GM19455 (cell line): ENCODE measurements around the gene CEP20.
"Not testable (repeated sequence)": the region's sequence is repeated elsewhere in the genome, so short reads cannot be mapped to it uniquely, and the experiment has no call there.

Experiments
- ATAC-seq: cut with Tn5 transposase; IDR thresholded peaks from one replicate; pipeline ENCODE4 v1.9.1; 2021; ENCODE audit not compliant: unreplicated experiment

CEP20 gene

GRCh38 chr16:15888072-15888976 is at the start of gene CEP20:
CEP20 (minus strand) TSS chr16:15888603; CDS start chr16:15888585, 18 bp downstream.
- ATAC-seq: peak; percentile 92

GRCh38 chr16:15936809-15937208 is 48.4 kb upstream of the CEP20 start:
- ATAC-seq: not testable (repeated sequence)

- ATAC-seq: no peak
Observed at GRCh38 chr16:15934991-15935390, 46.6 kb upstream of the CEP20 start.

GRCh38 chr16:15933781-15934180 is 45.4 kb upstream of the CEP20 start:
- no peak for ATAC-seq

GRCh38 chr16:15932939-15933338 is 44.5 kb upstream of the CEP20 start:
- no peak for ATAC-seq

GRCh38 chr16:15928261-15929104 is 40.1 kb upstream of the CEP20 start:
- ATAC-seq: no peak

GRCh38 chr16:15925631-15926030 is 37.2 kb upstream of the CEP20 start:
- ATAC-seq: no peak

- no peak for ATAC-seq
Observed at GRCh38 chr16:15924996-15925395, 36.6 kb upstream of the CEP20 start.

- ATAC-seq: no peak
Observed at GRCh38 chr16:15919331-15919730, 30.9 kb upstream of the CEP20 start.

- not testable (repeated sequence) for ATAC-seq
Observed at GRCh38 chr16:15918314-15918713, 29.9 kb upstream of the CEP20 start.

GRCh38 chr16:15916323-15916722 is 27.9 kb upstream of the CEP20 start:
- ATAC-seq: no peak

GRCh38 chr16:15915555-15916081 is 27.2 kb upstream of the CEP20 start:
- no peak for ATAC-seq

- ATAC-seq: no peak
Observed at GRCh38 chr16:15913046-15913698, 24.8 kb upstream of the CEP20 start.

GRCh38 chr16:15911198-15911597 is 22.8 kb upstream of the CEP20 start:
- no peak for ATAC-seq

- peak; percentile 100 for ATAC-seq
Observed at GRCh38 chr16:15907863-15908478, 19.6 kb upstream of the CEP20 start.

GRCh38 chr16:15906439-15906838 is 18.0 kb upstream of the CEP20 start:
- no peak for ATAC-seq

- no peak for ATAC-seq
Observed at GRCh38 chr16:15903960-15904359, 15.6 kb upstream of the CEP20 start.

- ATAC-seq: no peak
Observed at GRCh38 chr16:15900901-15901500, 12.6 kb upstream of the CEP20 start.

GRCh38 chr16:15900357-15900756 is 12.0 kb upstream of the CEP20 start:
- ATAC-seq: no peak

- ATAC-seq: peak; percentile 60
Observed at GRCh38 chr16:15899538-15900100, 11.2 kb upstream of the CEP20 start.
